HepG2 (cell line): ENCODE data around the gene RBM26. TPM values are rescaled to one million over a fixed set of nuclear protein-coding genes. Genes with fewer than 3 reads are reported as not detected.

Experiments
- polyA plus RNA-seq, 8 experiments: library from polyadenylated mRNA; depleted of rRNA in 3 of 8; stranded (reverse) in 7 of 8; unstranded in 1 of 8; fragments of >200 nt; fragmentation: Illumina TruSeq in 4 of 8; extraction: Trizol in 4 of 8; gene quantifications; 2 replicates each; pipeline versions ENCODE4 v1.2.1 to v1.2.3, GENCODE V29; 2011 to 2016; ENCODE audit warnings: low read depth in 4 of 8, missing spikeins in 1 of 8, mixed read lengths in 1 of 8; ENCODE audit not compliant: insufficient read depth in 1 of 8
- small RNA-seq, 3 experiments: library from RNA; depleted of rRNA; stranded (forward); fragments of <200 nt; gene quantifications; one replicate each; pipeline ENCODE3, GENCODE V24; 2012; ENCODE audit warnings: low read depth in 2 of 3, low replicate concordance in 1 of 3; ENCODE audit not compliant: insufficient read length in 3 of 3, insufficient read depth in 2 of 3
- total RNA-seq, 5 experiments: library from RNA; depleted of rRNA; stranded (reverse); fragments of >200 nt; fragmentation: Illumina TruSeq; extraction: Trizol; gene quantifications; 2 replicates each; pipeline ENCODE4 v1.2.3, GENCODE V29; 2016; ENCODE audit warnings: low read depth in 1 of 5

RBM26 gene
- total and polyA plus RNA-seq, 2 of the 13 experiments (the other 11 are each of a cell fraction or from before 2014, with no cell fraction given), result 19.4 to 34.4 TPM

Small RNA genes lying within 50 kb of the gene (small RNA-seq; reads per million reads assigned to genes)
- gene RNA5SP33, result 0 reads per million in 3 experiments

Other genes starting within 250 kb of the RBM26 start
- 32.0 and 32.6 TPM in 2 replicates for gene NDFIP2, start 74.9 kb upstream of the RBM26 start, total RNA-seq (2016; rRNA removed; fragmentation: Illumina TruSeq; extraction: Trizol)
- 22.8 and 23.2 TPM in 2 replicates for gene NDFIP2, start 74.9 kb upstream of the RBM26 start, polyA plus RNA-seq (2011; rRNA removed)